Thyroid gland (tissue), 4 donors: ENCODE measurements around the gene CADPS.

Source experiments
- POLR2A ChIP-seq, 2 donors: fragments of 450-650 bp; IDR thresholded peaks; one replicate each; pipeline ENCODE4 v1.6.1; 2017; ENCODE audit warnings: antibody characterized with exemption in 2 of 2, mild to moderate bottlenecking in 2 of 2, moderate library complexity in 1 of 2
- TF ChIP-seq, protein P1 (sequence below), 6 experiments: fragments of 200-600 bp in 3 of 6; fragments of 450-650 bp in 3 of 6; sonication (generic) in 3 of 6; IDR thresholded peaks; one replicate each; pipeline ENCODE4 v1.5.1; 2016 to 2019; ENCODE audit warnings: antibody characterized with exemption in 6 of 6, mild to moderate bottlenecking in 2 of 6, inconsistent platforms in 1 of 6, moderate library complexity in 1 of 6

DNA sequence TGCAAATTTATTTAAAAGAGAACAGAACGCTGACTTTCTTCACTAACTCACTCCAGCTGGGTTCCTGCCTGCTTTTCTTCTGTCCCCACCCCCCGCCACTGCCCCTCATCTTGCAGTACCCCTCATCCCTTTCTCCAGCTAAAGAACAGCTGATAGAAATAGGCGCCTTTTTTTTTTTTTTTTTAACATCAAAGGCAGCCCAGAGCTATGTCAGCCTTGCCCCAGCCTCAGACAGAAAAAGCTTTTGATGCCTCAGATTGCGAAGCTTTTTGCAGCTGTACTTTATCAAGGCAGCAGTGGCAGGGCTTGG is 1.8 kb downstream of the CADPS start:
- TF ChIP-seq, protein P1, sequence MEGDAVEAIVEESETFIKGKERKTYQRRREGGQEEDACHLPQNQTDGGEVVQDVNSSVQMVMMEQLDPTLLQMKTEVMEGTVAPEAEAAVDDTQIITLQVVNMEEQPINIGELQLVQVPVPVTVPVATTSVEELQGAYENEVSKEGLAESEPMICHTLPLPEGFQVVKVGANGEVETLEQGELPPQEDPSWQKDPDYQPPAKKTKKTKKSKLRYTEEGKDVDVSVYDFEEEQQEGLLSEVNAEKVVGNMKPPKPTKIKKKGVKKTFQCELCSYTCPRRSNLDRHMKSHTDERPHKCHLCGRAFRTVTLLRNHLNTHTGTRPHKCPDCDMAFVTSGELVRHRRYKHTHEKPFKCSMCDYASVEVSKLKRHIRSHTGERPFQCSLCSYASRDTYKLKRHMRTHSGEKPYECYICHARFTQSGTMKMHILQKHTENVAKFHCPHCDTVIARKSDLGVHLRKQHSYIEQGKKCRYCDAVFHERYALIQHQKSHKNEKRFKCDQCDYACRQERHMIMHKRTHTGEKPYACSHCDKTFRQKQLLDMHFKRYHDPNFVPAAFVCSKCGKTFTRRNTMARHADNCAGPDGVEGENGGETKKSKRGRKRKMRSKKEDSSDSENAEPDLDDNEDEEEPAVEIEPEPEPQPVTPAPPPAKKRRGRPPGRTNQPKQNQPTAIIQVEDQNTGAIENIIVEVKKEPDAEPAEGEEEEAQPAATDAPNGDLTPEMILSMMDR (IDR thresholded peaks at IDR 0.05): no peak
- TF ChIP-seq POLR2A (IDR thresholded peaks at IDR 0.05): no peak
